Measurements from ENCODE around the gene TCF7L1. TPM values are rescaled to one million over a fixed set of nuclear protein-coding genes. Genes with fewer than 3 reads are reported as not detected.

Gene TCF7L1
- total and polyA plus RNA-seq, 2 of the 13 experiments (the other 11 are each of a cell fraction or from before 2014, with no cell fraction given) = 0.04 to 0.15 TPM

- no peak; the same call in 1 of the 2 replicates for TF ChIP-seq ZNF710 (CRISPR knock-in tag; IDR thresholded peaks at IDR 0.05; ENCODE audit: borderline replicate concordance)
- 0 out of 2 replicates have a peak, but pooled peaks have one; percentile 54 for TF ChIP-seq POGK (CRISPR knock-in tag; conservative IDR thresholded peaks at IDR 0.05)
- no peak for TF ChIP-seq ZNF614 (CRISPR knock-in tag; IDR thresholded peaks at IDR 0.05; ENCODE audit: borderline replicate concordance)
- TF ChIP-seq HINFP (CRISPR knock-in tag; IDR thresholded peaks at IDR 0.05; ENCODE audit: low read depth) = no peak
- TF ChIP-seq ERF (CRISPR knock-in tag; IDR thresholded peaks at IDR 0.05) = no peak
- TF ChIP-seq NCOA1 (CRISPR knock-in tag; IDR thresholded peaks at IDR 0.05) = no peak
- no peak for TF ChIP-seq POLR2AphosphoS2 (IDR thresholded peaks at IDR 0.05; ENCODE audit: low read depth, low read length)
- TF ChIP-seq ZBTB14 (CRISPR knock-in tag; IDR thresholded peaks at IDR 0.05) = no peak
- no peak for TF ChIP-seq SIX1 (CRISPR knock-in tag; IDR thresholded peaks at IDR 0.05; ENCODE audit: borderline replicate concordance)
- TF ChIP-seq ZSCAN5A (CRISPR knock-in tag; IDR thresholded peaks at IDR 0.05; ENCODE audit: borderline replicate concordance) = no peak
- no peak for TF ChIP-seq GATA4 (IDR thresholded peaks at IDR 0.05; ENCODE audit: borderline replicate concordance, low read depth)
- no peak for TF ChIP-seq HIVEP1 (CRISPR knock-in tag; IDR thresholded peaks at IDR 0.05)
- TF ChIP-seq BCL6 (CRISPR knock-in tag; IDR thresholded peaks at IDR 0.05) = peak; percentile 71
- no peak for TF ChIP-seq MED8 (CRISPR knock-in tag; IDR thresholded peaks at IDR 0.05; ENCODE audit: insufficient replicate concordance)
- no peak for TF ChIP-seq ZNF138 (CRISPR knock-in tag; IDR thresholded peaks at IDR 0.05; ENCODE audit: low read depth)
- no peak for TF ChIP-seq NKX3-1 (CRISPR knock-in tag; IDR thresholded peaks at IDR 0.05)
- TF ChIP-seq ZNF326 (CRISPR knock-in tag; IDR thresholded peaks at IDR 0.05; ENCODE audit: borderline replicate concordance) = no peak
- peak; percentile 13; the same call in 1 of the 2 replicates for TF ChIP-seq HOMEZ (CRISPR knock-in tag; IDR thresholded peaks at IDR 0.05; ENCODE audit: low read depth)
- TF ChIP-seq TBX2 (CRISPR knock-in tag; IDR thresholded peaks at IDR 0.05; ENCODE audit: borderline replicate concordance) = peak; percentile 83
- TF ChIP-seq ZNF430 (CRISPR knock-in tag; IDR thresholded peaks at IDR 0.05) = 0 out of 2 replicates have a peak, but pooled peaks have one; percentile 26
These were observed 10.4 kb downstream of the TCF7L1 start (continued) for GRCh38 chr2:85143463-85144082.

All from HepG2 (cell line).